Lower lobe of right lung (tissue), 2 donors: ENCODE results near the gene CYP4F3. TPM values are rescaled to one million over a fixed set of nuclear protein-coding genes. Genes with fewer than 3 reads are reported as not detected.
"Not testable (repeated sequence)": the region's sequence is repeated elsewhere in the genome, so short reads cannot be mapped to it uniquely, and the experiment has no call there.

ENCODE experiments used
- ATAC-seq, 2 donors: fragments of 200-7000 bp; cut with Tn5 transposase; one replicate each; pipeline ENCODE4 v1.9.1; 2020 to 2022; ENCODE audit warnings: mild to moderate bottlenecking in 2 of 2, moderate library complexity in 2 of 2
- DNase-seq: peaks from one replicate; pipeline ENCODE4 v3.0.0-alpha.2; 2020
- H3K27ac ChIP-seq: fragments of 200-600 bp; one replicate; pipeline ENCODE4 v1.8.0; 2022
- H3K27me3 ChIP-seq: fragments of 200-600 bp; one replicate; pipeline ENCODE4 v1.8.0; 2022; ENCODE audit warnings: low read depth
- H3K36me3 ChIP-seq: fragments of 200-600 bp; one replicate; pipeline ENCODE4 v1.8.0; 2022; ENCODE audit warnings: mild to moderate bottlenecking
- H3K4me1 ChIP-seq: fragments of 200-600 bp; one replicate; pipeline ENCODE4 v1.8.0; 2022
- H3K4me3 ChIP-seq: fragments of 200-600 bp; one replicate; pipeline ENCODE4 v1.8.0; 2022; ENCODE audit warnings: mild to moderate bottlenecking
- H3K9me3 ChIP-seq: fragments of 200-600 bp; one replicate; pipeline ENCODE4 v1.8.0; 2022
- CTCF ChIP-seq: fragments of 200-600 bp; IDR thresholded peaks from one replicate; pipeline ENCODE4 v1.8.0; 2022; ENCODE audit warnings: antibody characterized with exemption, mild to moderate bottlenecking
- intact Hi-C: fragments of 100-400 bp; cut with DNase I; formaldehyde crosslinking; loops from one replicate; pipeline ENCODE4 v1.11.0; 2022
- long read RNA-seq: library from polyadenylated mRNA; unstranded; transcript quantifications from one replicate; pipeline ENCODE4 v2.0.0, GENCODE V29; 2021
- total RNA-seq: library from RNA; stranded (reverse); fragmentation: NEBNext Ultra II Directional; extraction: Animal tissue kit (Norgen Biotek cat#: 25700); gene quantifications from one replicate; pipeline ENCODE4 v1.2.1, GENCODE V29; 2021
- donor health status: DM: no; HTN: yes; CAD: no; lungs with severe emphysema.

CYP4F3 gene
- total RNA-seq = 2.8 TPM
- long read RNA-seq, partial matches to known transcripts = 0 of 1 reads
- long read RNA-seq, other reads (novel, unspliced or antisense) = 1 of 1 reads

GRCh38 chr19:15640294-15640903, at the start of gene CYP4F3:
TSS of gene CYP4F3 (plus strand) at chr19:15640897. CDS start at chr19:15641416, 519 bp downstream.
- Histone ChIP-seq H3K27me3 (peaks cover 4% of the 10 kb centered on the region), H3K4me1 (no peaks in the 10 kb centered on the region), H3K27ac (no peak within 1 kb of the TSS), H3K9me3 (no peaks in the 10 kb centered on the region), H3K36me3 (no peaks in the 10 kb centered on the region), H3K4me3 (no peak within 1 kb of the TSS)
- ATAC-seq (peak; percentile 74 to 85), DNase-seq (peak; percentile 80)
- no peak for TF ChIP-seq CTCF
- intact Hi-C loops = no loop called here

DNA sequence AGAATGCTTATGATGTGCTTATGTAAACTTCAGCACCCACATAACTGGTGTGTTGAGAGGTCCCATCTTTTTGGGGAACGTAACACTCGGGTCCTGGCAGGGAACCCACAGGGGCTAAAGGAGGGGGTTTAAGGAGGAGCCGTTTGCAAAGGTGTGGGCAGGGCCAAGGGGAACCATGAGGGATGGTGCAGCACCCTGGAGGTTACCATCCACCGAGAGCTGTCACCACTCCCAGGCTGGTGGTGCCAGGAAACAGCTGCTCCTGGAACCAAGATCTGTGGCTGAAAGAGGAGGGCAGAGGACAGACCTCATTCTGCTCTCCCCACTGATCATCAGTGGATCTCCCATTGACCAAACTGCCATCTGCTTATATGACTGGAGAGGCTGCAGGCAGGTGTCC, 48.9 kb upstream of the CYP4F3 start:
- Histone ChIP-seq H3K4me3 (no peak overlapping the region), H3K4me1 (no peaks in the 10 kb centered on the region), H3K36me3 (no peaks in the 10 kb centered on the region), H3K27ac (no peak overlapping the region), H3K27me3 (peaks cover 19% of the 10 kb centered on the region), H3K9me3 (no peaks in the 10 kb centered on the region)
- intact Hi-C loops = no loop called here
- ATAC-seq (no peak), DNase-seq (no peak)
- TF ChIP-seq CTCF = no peak

DNA sequence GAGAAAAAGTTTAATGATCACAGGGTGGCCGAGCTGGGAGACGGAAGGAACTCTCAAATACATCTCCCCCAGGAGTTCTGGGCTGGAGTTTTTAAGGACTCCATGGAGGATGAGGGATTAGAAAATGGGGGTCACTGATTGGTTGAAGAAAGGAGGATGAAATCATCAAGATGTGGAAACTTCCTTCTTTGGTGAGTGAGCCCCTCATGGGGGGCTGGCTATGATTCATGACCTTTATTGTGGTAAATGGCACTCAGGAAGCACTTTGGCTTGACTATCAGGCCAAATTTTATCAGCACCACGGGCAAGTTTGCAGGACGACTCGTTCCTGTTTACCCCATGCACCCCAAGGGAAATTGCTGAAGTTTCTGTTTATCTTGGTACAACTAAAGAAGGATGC, 48.2 kb upstream of the CYP4F3 start:
- intact Hi-C loops, ATAC-seq: not testable (repeated sequence)

DNA sequence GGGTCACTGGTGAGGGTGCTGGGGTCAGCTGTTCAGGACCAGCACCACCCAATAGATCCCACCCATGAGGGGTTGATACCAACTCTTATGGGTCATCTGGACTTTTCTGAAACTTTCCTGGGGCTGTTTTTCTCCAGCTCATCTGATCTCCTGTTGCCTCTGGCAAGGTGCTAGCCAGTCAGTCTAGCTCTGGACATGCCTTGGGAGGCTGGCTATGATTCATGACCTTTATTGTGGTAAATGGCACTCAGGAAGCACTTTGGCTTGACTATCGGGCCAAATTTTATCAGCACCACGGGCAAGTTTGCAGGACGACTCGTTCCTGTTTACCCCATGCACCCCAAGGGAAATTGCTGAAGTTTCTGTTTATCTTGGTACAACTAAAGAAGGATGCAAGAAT, 46.9 kb upstream of the CYP4F3 start:
- H3K4me1 ChIP-seq, H3K4me3 ChIP-seq, H3K36me3 ChIP-seq, H3K27ac ChIP-seq, H3K9me3 ChIP-seq, intact Hi-C loops, DNase-seq, ATAC-seq: not testable (repeated sequence)
- H3K27me3 ChIP-seq = peaks cover 19% of the 10 kb centered on the region

More for the DNA sequence above, 48.2 kb upstream of the CYP4F3 start:
- not testable (repeated sequence) for H3K4me3 ChIP-seq, H3K4me1 ChIP-seq, H3K36me3 ChIP-seq, H3K27ac ChIP-seq, DNase-seq, H3K9me3 ChIP-seq
- H3K27me3 ChIP-seq = peaks cover 19% of the 10 kb centered on the region

DNA sequence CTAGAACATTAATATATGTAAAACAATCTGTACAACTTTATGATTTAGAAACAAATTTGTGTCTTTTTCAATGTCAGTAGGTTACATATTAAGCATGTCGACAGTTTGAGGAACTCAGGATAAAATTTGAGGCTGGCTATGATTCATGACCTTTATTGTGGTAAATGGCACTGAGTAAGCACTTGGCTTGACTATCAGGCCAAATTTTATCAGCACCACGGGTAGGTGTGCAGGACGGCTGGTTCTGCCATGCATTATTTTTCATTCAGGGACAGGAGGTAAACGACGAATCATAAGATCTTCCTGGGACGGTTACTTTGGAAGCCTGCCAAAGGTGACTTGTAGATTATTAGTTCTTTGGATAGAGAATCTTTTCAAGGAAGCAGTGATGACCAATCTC, 45.6 kb upstream of the CYP4F3 start:
- no peak for TF ChIP-seq CTCF
- no peak overlapping the region for H3K27ac ChIP-seq
- H3K9me3 ChIP-seq = no peaks in the 10 kb centered on the region
- H3K36me3 ChIP-seq = no peaks in the 10 kb centered on the region
- no peak overlapping the region for H3K4me3 ChIP-seq
- H3K27me3 ChIP-seq = peaks cover 19% of the 10 kb centered on the region
- intact Hi-C loops = no loop called here
- no peaks in the 10 kb centered on the region for H3K4me1 ChIP-seq
- DNase-seq (no peak), ATAC-seq (no peak)

DNA sequence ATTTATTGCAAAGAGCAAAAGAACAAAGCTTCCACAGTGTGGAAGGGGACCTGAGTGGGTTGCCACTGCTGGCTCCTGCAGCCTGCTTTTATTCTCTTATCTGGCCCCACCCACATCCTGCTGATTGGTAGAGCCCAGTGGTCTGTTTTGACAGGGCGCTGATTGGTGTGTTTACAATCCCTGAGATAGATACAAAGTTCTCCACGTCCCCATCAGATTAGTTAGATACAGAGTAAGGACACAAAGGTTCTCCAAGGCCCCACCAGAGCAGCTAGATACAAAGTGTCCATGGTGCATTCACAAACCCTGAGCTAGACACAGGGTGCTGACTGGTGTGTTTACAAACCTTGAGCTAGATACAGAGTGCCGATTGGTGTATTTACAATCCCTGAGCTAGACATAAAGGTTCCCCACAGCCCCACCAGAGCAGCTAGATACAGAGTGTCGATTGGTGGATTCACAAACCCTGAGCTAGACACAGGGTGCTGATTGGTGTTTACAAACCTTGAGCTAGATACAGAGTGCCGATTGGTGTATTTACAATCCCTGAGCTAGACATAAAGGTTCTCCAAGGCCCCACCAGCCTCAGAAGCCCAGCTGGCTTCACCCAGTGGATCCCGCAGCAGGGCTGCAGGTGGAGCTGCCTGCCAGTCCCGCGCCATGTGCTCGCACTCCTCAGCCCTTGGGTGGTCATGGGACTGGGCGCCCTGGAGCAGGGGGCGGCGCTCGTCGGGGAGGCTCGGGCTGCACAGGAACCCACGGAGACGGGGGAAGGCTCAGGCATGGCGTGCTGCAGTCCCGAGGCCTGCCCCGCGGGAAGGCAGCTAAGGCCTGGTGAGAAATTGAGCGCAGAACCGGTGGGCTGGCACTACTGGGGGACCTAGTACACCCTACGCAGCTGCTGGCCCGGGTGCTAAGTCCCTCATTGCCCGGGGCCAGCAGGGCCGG, 32.4 kb upstream of the CYP4F3 start:
- H3K27me3 ChIP-seq, H3K4me3 ChIP-seq, H3K4me1 ChIP-seq, DNase-seq, H3K9me3 ChIP-seq, H3K36me3 ChIP-seq, H3K27ac ChIP-seq, intact Hi-C loops, ATAC-seq: not testable (repeated sequence)

GRCh38 chr19:15609261-15609660, 31.4 kb upstream of the CYP4F3 start:
- DNase-seq (no peak), ATAC-seq (no peak)
- no peaks in the 10 kb centered on the region for H3K9me3 ChIP-seq
- H3K4me1 ChIP-seq = no peaks in the 10 kb centered on the region
- H3K27ac ChIP-seq = no peak overlapping the region
- no peak for TF ChIP-seq CTCF
- peaks cover 5% of the 10 kb centered on the region for H3K27me3 ChIP-seq
- intact Hi-C loops = no loop called here
- no peaks in the 10 kb centered on the region for H3K36me3 ChIP-seq
- H3K4me3 ChIP-seq = no peak overlapping the region
